Central memory CD8-positive, alpha-beta T cell (primary cell): Measurements from ENCODE around the gene CNST.
"Not testable (repeated sequence)": the region's sequence is repeated elsewhere in the genome, so short reads cannot be mapped to it uniquely, and the experiment has no call there.

Experiments used
- ATAC-seq: fragments of 150-1000 bp; cut with Tn5 transposase; replicated peaks from 2 replicates; pipeline ENCODE4 v1.10.0; 2022; ENCODE audit warnings: mild to moderate bottlenecking, moderate FRiP score, moderate number of reproducible peaks; ENCODE audit not compliant: poor library complexity, severe bottlenecking; ENCODE audit errors: extremely low read depth
- DNase-seq, 2 donors: peaks; one replicate each; pipeline ENCODE4 v3.0.0; 2021; ENCODE audit warnings: low spot score in 2 of 2
- H3K27ac Mint-ChIP-seq: one replicate; pipeline ENCODE4 v1.8.0; 2022; ENCODE audit warnings: low read depth, mild to moderate bottlenecking, moderate library complexity, mixed read lengths
- H3K27me3 Mint-ChIP-seq: one replicate; pipeline ENCODE4 v1.8.0; 2022; ENCODE audit warnings: mixed read lengths
- H3K36me3 Mint-ChIP-seq: one replicate; pipeline ENCODE4 v1.8.0; 2022; ENCODE audit warnings: mild to moderate bottlenecking, moderate library complexity, mixed read lengths; ENCODE audit not compliant: insufficient read depth
- H3K4me1 Mint-ChIP-seq: one replicate; pipeline ENCODE4 v1.8.0; 2022; ENCODE audit warnings: mixed read lengths
- H3K4me3 Mint-ChIP-seq: one replicate; pipeline ENCODE4 v1.8.0; 2022; ENCODE audit warnings: mild to moderate bottlenecking, moderate library complexity, mixed read lengths
- H3K9me3 Mint-ChIP-seq: one replicate; pipeline ENCODE4 v1.8.0; 2022; ENCODE audit warnings: mixed read lengths

CNST gene

DNA sequence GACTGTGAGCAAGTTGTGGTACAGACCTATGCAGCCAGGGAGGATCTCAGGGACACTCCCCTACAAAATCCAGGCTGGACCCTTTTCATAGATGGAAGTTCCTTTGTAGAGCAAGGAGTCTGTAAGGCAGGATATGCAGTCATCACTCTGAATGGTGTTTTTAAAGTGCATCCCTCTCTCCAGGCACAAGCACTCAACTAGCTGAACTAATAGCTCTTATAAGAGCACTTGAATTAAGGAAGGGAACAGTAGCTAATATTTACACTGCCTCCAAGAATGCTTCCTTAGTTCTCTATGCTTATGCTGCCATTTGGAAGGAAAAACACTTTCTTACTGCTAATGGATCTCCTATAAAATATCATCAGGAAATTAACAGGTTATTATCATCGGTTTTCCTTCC lies 32.1 kb upstream of the CNST start:
- ATAC-seq (no peak), DNase-seq (no peak)
- no peaks in the 10 kb centered on the region for H3K4me1 Mint-ChIP-seq
- H3K27ac Mint-ChIP-seq: no peak overlapping the region
- H3K9me3 Mint-ChIP-seq: no peaks in the 10 kb centered on the region
- peaks cover 2% of the 10 kb centered on the region for H3K36me3 Mint-ChIP-seq
- H3K4me3 Mint-ChIP-seq: no peak overlapping the region
- peaks cover 19% of the 10 kb centered on the region for H3K27me3 Mint-ChIP-seq

DNA sequence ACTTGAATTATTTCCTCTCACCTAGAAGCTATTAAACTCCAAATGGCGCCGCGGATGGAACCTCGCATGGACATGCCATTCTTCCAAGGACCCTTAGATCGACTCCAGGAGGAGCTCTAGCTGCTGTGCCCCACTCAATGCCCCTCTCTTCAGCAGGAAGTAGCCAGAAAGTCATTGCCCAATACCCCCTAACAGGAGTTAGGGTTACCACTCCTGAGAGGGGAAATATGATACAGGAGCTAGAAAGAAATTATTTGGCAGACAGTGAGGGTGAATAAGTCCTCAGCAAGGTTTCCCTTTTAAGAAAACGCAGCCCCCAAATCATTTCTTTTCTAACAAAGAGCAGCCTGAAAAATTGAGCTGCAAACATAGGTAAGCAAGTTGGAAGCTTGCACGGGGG lies 28.8 kb upstream of the CNST start:
- no peak overlapping the region for H3K4me3 Mint-ChIP-seq
- no peaks in the 10 kb centered on the region for H3K9me3 Mint-ChIP-seq
- DNase-seq (no peak), ATAC-seq (no peak)
- H3K4me1 Mint-ChIP-seq: no peaks in the 10 kb centered on the region
- H3K36me3 Mint-ChIP-seq: peaks cover 18% of the 10 kb centered on the region
- H3K27ac Mint-ChIP-seq: no peak overlapping the region
- H3K27me3 Mint-ChIP-seq: peaks cover 3% of the 10 kb centered on the region

DNA sequence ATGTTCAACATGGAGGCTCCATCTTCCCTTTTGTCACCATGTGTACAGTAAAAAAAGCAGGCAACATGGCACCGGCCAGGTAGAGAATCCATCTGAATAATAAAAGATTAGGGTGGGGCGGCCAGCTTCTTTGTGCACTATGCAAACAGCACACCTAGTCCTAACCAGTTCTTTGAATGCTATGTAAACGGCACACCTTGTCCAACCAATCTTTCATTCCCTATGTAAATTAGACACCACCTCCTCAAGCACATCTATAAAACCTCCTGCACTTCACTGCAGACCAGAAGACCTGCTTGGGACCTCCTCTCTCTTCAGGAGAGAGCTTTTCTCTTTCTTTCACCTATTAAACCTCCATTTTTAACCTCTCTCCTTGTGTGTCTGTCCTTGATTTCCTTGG lies 28.4 kb upstream of the CNST start:
- no peaks in the 10 kb centered on the region for H3K4me1 Mint-ChIP-seq
- no peaks in the 10 kb centered on the region for H3K27me3 Mint-ChIP-seq
- peaks cover 19% of the 10 kb centered on the region for H3K36me3 Mint-ChIP-seq
- H3K27ac Mint-ChIP-seq: no peak overlapping the region
- no peaks in the 10 kb centered on the region for H3K9me3 Mint-ChIP-seq
- no peak for ATAC-seq
- H3K4me3 Mint-ChIP-seq: no peak overlapping the region
- DNase-seq: no peak

DNA sequence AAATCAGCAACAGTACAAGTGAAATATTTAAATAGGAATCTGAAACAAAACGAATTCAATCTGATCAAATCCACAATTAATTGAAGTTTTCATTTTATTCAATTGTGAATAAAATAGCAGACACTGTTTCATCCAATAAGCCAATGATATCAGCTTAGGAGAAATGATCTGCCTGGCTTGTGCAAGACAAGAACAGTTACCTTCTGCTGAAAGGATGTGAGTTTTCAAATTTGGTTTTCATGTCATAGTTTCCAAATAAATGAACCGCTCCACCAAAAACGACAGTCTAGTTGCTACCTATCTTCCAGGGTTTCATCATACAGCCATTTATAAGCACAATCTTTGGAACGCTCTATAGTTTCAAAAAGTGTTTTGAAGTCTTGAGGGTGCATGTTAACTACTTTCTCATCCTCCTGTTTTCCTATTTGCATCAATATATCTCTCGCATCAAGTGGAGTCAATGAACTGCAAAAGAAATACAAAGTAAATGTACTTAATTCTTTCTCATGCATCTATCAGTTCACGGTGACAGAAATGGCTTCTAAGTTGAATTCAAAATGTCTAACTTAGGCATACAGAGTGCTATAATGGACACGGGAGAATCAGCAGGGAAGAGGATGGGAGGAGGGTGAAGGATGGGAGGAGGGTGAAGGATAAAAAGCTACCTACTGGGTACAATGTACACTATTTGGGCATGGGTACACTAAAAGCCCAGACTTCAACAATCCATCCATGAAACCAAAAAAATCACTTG lies 25.3 kb upstream of the CNST start:
- Mint-ChIP-seq H3K4me3 (no peak overlapping the region), H3K36me3 (peaks cover 35% of the 10 kb centered on the region), H3K27me3 (no peaks in the 10 kb centered on the region), H3K9me3 (no peaks in the 10 kb centered on the region), H3K4me1 (no peaks in the 10 kb centered on the region), H3K27ac (no peak overlapping the region)
- DNase-seq (no peak), ATAC-seq (no peak)

DNA sequence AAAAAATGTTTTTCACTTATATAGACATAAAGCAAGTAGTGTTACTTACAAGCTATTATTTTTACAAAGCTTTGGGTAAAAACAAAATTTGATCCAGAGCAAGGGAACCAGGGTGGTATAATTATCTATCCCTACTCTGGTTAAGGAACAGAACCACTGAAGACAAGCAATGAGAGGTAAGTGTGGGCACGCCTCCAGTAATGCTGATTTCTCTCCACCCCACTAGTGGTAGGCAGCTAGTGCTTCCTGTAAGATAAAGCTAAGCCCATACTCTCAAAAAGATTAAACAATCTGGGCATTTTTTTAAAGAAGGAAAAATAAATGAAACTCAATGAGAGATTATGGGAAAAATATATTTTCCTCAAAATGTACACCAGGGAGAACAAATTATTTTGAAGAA lies 22.3 kb upstream of the CNST start:
- Mint-ChIP-seq H3K27ac (no peak overlapping the region), H3K36me3 (peaks cover 57% of the 10 kb centered on the region), H3K9me3 (no peaks in the 10 kb centered on the region)

DNA sequence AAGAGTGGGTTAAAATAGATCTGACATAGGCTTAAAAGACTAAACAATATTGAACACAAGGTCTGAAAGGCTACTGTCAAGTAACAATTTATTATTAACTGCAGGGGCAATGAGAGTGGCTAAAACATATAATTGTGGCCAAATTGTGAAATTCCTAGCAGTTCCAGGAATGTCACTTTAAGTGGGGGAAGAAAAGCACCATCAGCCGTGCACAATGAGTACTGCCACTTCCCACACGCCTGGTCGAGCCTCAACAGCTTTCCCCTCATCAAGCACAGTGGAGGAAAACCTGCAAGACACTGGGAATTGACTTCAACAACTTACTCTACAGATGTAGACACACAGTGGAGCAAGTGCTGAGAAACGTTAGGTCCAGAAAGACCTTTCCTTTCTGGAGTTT lies 16.6 kb upstream of the CNST start:
- H3K36me3 Mint-ChIP-seq: peaks cover 56% of the 10 kb centered on the region

More for the DNA sequence above, 22.3 kb upstream of the CNST start:
- no peaks in the 10 kb centered on the region for H3K4me1 Mint-ChIP-seq
- no peak for DNase-seq
- H3K4me3 Mint-ChIP-seq: no peak overlapping the region
- ATAC-seq: no peak
- no peaks in the 10 kb centered on the region for H3K27me3 Mint-ChIP-seq

DNA sequence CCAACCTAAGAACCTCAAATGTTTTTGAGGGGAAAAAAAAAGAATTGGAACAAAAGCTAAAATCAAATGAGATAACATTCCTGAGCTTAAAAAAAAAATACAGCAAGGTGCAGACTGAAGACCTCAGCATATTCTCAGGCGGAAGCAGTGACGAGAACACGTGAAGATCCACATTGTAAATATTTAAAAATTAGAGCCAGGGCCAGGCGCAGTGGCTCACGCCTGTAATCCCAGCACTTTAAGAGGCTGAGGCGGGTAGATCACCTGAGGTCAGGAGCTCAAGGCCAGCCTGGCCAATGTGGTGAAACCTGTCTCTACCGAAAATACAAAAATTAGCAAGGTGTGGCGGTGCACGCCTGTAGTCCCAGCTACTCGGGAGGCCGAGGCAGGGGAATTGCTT lies 15.9 kb upstream of the CNST start:
- DNase-seq: no peak
- Mint-ChIP-seq H3K36me3 (peaks cover 59% of the 10 kb centered on the region), H3K9me3 (no peaks in the 10 kb centered on the region), H3K27ac (no peak overlapping the region), H3K4me1 (peaks cover 6% of the 10 kb centered on the region), H3K4me3 (no peak overlapping the region), H3K27me3 (no peaks in the 10 kb centered on the region)
- ATAC-seq: no peak

More for the DNA sequence above, 16.6 kb upstream of the CNST start:
- no peak overlapping the region for H3K4me3 Mint-ChIP-seq
- DNase-seq (no peak), ATAC-seq (no peak)
- H3K9me3 Mint-ChIP-seq: no peaks in the 10 kb centered on the region
- no peak overlapping the region for H3K27ac Mint-ChIP-seq
- H3K4me1 Mint-ChIP-seq: peaks cover 6% of the 10 kb centered on the region
- no peaks in the 10 kb centered on the region for H3K27me3 Mint-ChIP-seq

DNA sequence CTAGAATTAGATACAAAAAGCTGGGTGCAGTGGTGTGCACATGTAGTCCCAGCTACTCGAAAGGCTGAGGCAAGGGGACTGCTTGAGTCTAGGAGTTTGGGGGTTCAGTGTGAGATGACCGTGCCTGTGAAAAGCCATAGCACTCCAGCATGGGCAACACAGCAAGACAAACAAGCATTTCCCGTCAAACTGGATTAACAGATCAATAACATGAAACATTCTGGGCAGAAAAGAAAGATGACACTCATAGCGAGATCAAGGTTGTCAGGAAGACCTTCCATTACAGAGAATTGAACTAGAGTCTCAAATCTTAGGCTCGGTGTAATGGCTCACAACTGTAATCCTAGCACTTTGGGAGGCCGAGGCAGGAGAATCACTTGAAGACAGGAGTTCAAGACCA lies 14.1 kb upstream of the CNST start:
- Mint-ChIP-seq H3K36me3 (peaks cover 53% of the 10 kb centered on the region), H3K27ac (no peak overlapping the region), H3K4me1 (peaks cover 6% of the 10 kb centered on the region), H3K27me3 (no peaks in the 10 kb centered on the region), H3K9me3 (no peaks in the 10 kb centered on the region), H3K4me3 (no peak overlapping the region)
- DNase-seq (no peak), ATAC-seq (no peak)

DNA sequence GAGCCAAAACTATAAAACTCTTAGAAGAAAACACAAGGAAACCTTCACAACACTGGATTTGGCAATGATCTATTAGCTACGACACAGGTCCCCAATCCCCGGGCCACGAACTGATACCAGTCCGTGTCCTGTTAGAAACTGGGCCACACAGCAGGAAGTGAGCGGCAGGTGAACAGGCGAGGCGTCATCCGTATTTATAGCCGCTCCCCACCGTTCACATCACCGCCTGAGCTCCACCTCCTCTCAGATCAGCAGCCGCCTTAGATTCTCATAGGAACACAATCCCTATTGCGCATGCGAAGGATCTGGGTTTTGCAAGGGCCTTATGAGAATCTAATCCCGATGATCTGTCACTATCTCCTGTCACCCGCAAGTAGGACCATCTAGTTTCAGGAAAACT lies 12.1 kb upstream of the CNST start:
- Mint-ChIP-seq H3K9me3 (no peaks in the 10 kb centered on the region), H3K4me3 (no peak overlapping the region), H3K4me1 (peaks cover 8% of the 10 kb centered on the region), H3K36me3 (peaks cover 51% of the 10 kb centered on the region), H3K27me3 (no peaks in the 10 kb centered on the region), H3K27ac (no peak overlapping the region)
- DNase-seq (no peak), ATAC-seq (no peak)

DNA sequence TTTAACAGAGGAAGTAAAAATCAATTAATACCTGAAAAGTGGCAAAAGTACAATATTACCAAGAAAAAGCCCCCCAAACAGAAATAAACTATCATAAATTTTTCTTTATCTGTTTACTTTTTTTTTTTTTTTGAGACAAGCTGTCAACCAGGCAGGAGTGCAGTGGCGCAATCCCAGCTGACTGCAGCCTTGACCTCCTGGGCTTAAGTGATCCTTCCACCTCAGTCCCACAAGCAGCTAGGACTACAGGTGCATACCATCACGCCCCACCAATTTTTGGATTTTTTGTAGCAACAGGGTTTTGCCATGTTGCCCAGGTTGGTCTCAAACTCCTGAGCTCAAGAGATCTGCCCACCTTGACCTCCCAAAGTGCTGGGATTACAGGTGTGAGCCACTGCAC lies 8.2 kb upstream of the CNST start:
- ATAC-seq (no peak), DNase-seq (no peak)
- Mint-ChIP-seq H3K36me3 (peaks cover 43% of the 10 kb centered on the region), H3K4me3 (no peak overlapping the region), H3K4me1 (peaks cover 8% of the 10 kb centered on the region), H3K9me3 (no peaks in the 10 kb centered on the region), H3K27ac (no peak overlapping the region), H3K27me3 (no peaks in the 10 kb centered on the region)

DNA sequence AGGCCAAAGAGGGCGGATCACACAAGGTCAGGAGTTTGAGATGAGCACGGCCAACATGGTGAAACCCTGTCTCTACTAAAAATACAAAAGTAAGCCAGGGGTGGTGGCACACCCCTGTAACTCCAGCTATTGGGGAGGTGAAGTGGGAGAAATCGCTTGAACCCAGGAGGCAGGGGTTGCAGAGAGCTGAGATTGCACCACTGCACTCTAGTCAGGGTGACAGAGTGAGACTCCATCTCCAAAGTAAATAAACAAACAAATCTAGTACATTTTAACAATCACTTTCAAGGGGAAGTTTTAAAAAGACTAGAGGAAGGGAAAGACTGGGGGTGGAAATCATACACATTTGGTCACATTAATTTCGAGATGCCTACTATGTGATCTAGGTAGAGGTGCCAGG lies 6.9 kb upstream of the CNST start:
- H3K4me3 Mint-ChIP-seq: no peak overlapping the region
- DNase-seq (no peak), ATAC-seq (no peak)
- no peaks in the 10 kb centered on the region for H3K27me3 Mint-ChIP-seq
- peaks cover 39% of the 10 kb centered on the region for H3K36me3 Mint-ChIP-seq
- peaks cover 8% of the 10 kb centered on the region for H3K4me1 Mint-ChIP-seq
- H3K9me3 Mint-ChIP-seq: no peaks in the 10 kb centered on the region
- H3K27ac Mint-ChIP-seq: no peak overlapping the region

DNA sequence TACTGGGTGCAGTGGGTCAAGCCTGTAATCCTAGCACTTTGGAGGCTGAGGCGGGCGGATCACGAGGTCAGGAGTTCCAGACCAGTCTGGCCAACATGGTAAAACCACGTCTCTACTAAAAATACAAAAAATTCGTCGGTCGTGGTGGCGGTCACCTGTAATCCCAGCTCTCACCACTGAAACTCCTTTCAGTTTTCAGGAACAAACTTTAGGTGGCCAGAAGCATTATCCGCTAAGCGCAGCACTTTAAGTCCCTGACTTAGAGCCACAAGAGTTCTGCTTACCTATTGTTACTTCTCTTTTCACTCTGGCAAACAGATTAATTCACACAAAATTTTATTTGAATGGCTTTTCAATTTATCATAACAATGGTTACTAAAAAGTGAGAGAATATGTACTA lies 5.4 kb upstream of the CNST start:
- H3K4me3 Mint-ChIP-seq, DNase-seq, ATAC-seq, H3K27me3 Mint-ChIP-seq, H3K9me3 Mint-ChIP-seq, H3K27ac Mint-ChIP-seq: not testable (repeated sequence)
- Mint-ChIP-seq H3K4me1 (peaks cover 14% of the 10 kb centered on the region), H3K36me3 (peaks cover 34% of the 10 kb centered on the region)

DNA sequence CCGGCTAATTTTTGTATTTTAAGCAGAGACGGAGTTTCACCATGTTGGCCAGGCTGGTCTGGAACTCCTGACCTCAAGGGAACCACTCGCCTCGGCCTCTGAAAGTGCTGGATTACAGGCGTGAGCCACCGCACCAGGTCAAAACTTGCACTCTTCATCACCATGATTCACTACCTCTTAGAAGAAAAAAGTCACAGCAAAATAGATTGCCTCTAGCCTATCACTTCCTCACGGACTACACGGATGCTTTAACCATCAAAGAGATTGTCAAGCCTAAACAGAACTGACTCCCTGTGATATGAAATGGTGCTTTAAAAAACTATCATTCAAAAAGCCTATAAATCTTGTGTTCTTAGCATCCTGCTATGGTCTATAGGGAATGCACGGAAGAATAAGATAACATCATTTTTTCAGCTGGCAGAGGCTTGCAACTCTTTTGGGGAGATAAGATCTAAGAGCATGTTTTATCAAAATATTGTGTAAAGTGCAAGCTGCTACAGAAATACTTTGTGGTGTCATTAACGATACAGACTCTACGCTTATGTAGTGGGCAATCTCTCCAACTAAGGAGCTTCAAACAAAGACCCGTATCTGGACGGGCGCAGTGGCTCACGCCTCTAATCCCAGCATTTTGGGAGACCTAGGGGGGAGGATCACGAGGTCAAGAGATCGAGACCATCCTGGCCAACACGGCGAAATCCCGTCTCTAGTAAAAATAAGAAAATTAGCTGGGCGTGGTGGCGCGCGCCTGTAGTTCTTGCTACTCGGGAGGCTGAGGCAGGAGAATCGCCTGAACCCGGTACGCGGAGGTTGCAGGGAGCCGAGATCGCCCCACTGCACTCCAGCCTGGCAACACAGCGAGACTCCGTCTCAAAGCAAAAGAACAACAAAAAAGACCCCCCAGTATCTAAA lies 1.2 kb upstream of the CNST start:
- Mint-ChIP-seq H3K27ac (peak overlapping the region; percentile 98), H3K27me3 (no peaks in the 10 kb centered on the region), H3K36me3 (peaks cover 24% of the 10 kb centered on the region), H3K9me3 (no peaks in the 10 kb centered on the region), H3K4me1 (peaks cover 32% of the 10 kb centered on the region), H3K4me3 (peak overlapping the region; percentile 99)
- no peak for ATAC-seq
- no peak for DNase-seq
